Kidney epithelial cell (primary cell): ENCODE measurements around the gene KRTAP19-2. TPM values are rescaled to one million over a fixed set of nuclear protein-coding genes. Genes with fewer than 3 reads are reported as not detected.
A peak's percentile ranks its signal among the peaks of the same experiment; 100 is the strongest.
"Not testable (repeated sequence)": the region's sequence is repeated elsewhere in the genome, so short reads cannot be mapped to it uniquely, and the experiment has no call there.

ENCODE experiments used
- DNase-seq: peaks from one replicate; pipeline ENCODE4 v3.0.0-alpha.2; 2010; ENCODE audit warnings: low read depth
- H3K27me3 ChIP-seq: 2 replicates; pipeline ENCODE4 v1.6.0; 2011; ENCODE audit warnings: low read length; ENCODE audit not compliant: control insufficient read depth, insufficient read depth
- H3K36me3 ChIP-seq: 2 replicates; pipeline ENCODE4 v1.5.1; 2011; ENCODE audit warnings: low read length; ENCODE audit not compliant: control insufficient read depth, insufficient read depth
- H3K4me3 ChIP-seq: 2 replicates; pipeline ENCODE4 v1.5.1; 2011; ENCODE audit warnings: low read depth, mild to moderate bottlenecking, control low read depth, low read length
- total RNA-seq: library from RNA; depleted of rRNA; stranded (reverse); fragments of >200 nt; gene quantifications from 2 replicates; pipeline ENCODE4 v1.2.3, GENCODE V29; 2015
- TF ChIP-seq, protein P1 (sequence below): IDR thresholded peaks from 2 replicates; pipeline ENCODE4 v1.5.1; 2011; ENCODE audit warnings: mild to moderate bottlenecking, moderate library complexity, low read length, control low read depth, inconsistent platforms; ENCODE audit not compliant: insufficient read depth, poor library complexity, severe bottlenecking

KRTAP19-2 gene
- total RNA-seq = not detected in 2 replicates

- Histone ChIP-seq H3K27me3 (no peaks in the 10 kb centered on the region), H3K4me3 (no peak within 1 kb of the TSS), H3K36me3 (no peaks in the 10 kb centered on the region)
- DNase-seq = no peak
- TF ChIP-seq, protein P1, sequence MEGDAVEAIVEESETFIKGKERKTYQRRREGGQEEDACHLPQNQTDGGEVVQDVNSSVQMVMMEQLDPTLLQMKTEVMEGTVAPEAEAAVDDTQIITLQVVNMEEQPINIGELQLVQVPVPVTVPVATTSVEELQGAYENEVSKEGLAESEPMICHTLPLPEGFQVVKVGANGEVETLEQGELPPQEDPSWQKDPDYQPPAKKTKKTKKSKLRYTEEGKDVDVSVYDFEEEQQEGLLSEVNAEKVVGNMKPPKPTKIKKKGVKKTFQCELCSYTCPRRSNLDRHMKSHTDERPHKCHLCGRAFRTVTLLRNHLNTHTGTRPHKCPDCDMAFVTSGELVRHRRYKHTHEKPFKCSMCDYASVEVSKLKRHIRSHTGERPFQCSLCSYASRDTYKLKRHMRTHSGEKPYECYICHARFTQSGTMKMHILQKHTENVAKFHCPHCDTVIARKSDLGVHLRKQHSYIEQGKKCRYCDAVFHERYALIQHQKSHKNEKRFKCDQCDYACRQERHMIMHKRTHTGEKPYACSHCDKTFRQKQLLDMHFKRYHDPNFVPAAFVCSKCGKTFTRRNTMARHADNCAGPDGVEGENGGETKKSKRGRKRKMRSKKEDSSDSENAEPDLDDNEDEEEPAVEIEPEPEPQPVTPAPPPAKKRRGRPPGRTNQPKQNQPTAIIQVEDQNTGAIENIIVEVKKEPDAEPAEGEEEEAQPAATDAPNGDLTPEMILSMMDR = no peak
Observed at GRCh38 chr21:30487336-30487735, at the start of gene KRTAP19-2. TSS of gene KRTAP19-2 (minus strand) at chr21:30487436. CDS start at chr21:30487348, 88 bp downstream.

- H3K36me3 ChIP-seq = no peaks in the 10 kb centered on the region
- TF ChIP-seq, protein P1 = no peak
- no peak for DNase-seq
- H3K4me3 ChIP-seq = no peak overlapping the region
- H3K27me3 ChIP-seq = no peaks in the 10 kb centered on the region
Observed at GRCh38 chr21:30518876-30519275, 31.6 kb upstream of the KRTAP19-2 start.

DNA sequence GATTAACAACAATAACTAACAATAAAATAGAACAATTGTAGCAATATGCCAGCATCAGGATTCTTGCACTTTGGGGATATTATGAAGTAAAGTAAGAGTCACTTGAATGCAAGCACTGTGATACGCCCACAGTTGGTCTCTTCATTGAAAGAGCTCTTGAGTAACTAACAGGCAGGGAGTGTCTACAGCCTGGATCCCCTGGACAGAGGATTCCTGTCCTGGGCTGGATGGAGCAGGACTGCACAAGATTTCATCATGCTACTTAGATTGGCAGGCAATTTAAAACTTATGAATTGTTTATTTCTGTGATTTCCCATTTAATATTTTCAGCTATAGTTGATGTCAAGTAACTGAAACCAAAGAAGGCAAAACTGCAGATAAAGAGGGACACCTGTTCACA, 28.4 kb upstream of the KRTAP19-2 start:
- DNase-seq = no peak
- TF ChIP-seq, protein P1 = no peak
- H3K36me3 ChIP-seq = no peaks in the 10 kb centered on the region

DNA sequence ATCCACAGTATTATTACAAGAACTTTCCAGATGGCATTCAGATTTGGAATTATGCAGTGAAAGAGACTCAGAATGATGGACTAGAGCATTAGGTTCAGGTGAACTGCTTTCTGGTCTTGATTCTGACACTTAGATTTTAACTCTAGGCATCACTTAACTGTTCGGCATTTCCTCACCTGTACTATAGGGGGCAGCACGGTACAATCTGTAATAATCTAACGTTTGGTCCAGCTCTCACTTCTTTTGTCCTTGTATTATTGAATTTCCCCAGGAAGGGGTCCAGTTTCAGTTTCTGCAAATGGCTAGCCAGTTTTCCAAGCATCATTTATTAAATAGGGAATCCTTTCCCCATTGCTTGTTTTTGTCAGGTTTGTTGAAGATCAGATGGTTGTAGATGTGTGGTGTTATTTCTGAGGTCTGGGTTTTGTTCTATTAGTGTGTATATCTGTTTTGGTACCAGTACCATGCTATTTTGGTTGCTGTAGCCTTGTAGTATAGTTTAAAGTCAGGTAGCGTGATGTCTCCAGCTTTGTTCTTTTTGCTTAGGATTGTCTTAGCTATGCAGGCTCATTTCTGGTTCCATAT, 18.5 kb upstream of the KRTAP19-2 start:
- DNase-seq = not testable (repeated sequence)

More for the DNA sequence above, 28.4 kb upstream of the KRTAP19-2 start:
- Histone ChIP-seq H3K27me3 (no peaks in the 10 kb centered on the region), H3K4me3 (no peak overlapping the region)

DNA sequence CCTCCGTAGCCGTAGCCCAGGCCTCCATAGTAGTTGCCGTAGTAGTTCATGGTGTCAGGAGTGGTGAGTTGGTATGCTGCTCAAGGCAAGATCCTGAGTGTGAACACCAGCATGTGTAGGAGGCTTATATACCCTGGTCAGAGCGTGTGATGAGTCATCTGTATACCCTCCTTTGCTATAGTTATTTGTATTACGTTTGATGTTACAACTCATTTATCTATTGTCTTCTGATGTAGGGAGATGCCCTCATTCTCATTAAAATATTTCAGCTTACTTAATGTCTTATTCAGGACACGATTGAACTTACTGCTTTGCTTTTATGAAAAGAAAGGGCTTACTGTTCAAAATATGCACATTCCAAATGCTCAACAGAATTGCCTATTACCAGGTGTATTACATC, 14.8 kb upstream of the KRTAP19-2 start, which contains the start of gene KRTAP19-5:
Gene KRTAP19-5, minus strand, starts transcription at position 101 of the 400 bp plus-strand sequence. Its CDS starts 51 bp downstream, at position 50.
- TF ChIP-seq, protein P1 = no peak
- no peak for DNase-seq

More for the DNA sequence above, 18.5 kb upstream of the KRTAP19-2 start:
- not testable (repeated sequence) for H3K4me3 ChIP-seq, H3K36me3 ChIP-seq, H3K27me3 ChIP-seq
- TF ChIP-seq, protein P1 = peak; percentile 37

GRCh38 chr21:30497065-30497464, 9.8 kb upstream of the KRTAP19-2 start, which contains the start of gene KRTAP19-4:
TSS of gene KRTAP19-4 (minus strand) at chr21:30497165. CDS start at chr21:30497110, 55 bp downstream.
- TF ChIP-seq, protein P1 = no peak
- no peaks in the 10 kb centered on the region for H3K36me3 ChIP-seq

More for the DNA sequence above, 14.8 kb upstream of the KRTAP19-2 start, which contains the start of gene KRTAP19-5:
- H3K4me3 ChIP-seq = no peak within 1 kb of the TSS
- H3K36me3 ChIP-seq = no peaks in the 10 kb centered on the region
- H3K27me3 ChIP-seq = no peaks in the 10 kb centered on the region

More at GRCh38 chr21:30497065-30497464, 9.8 kb upstream of the KRTAP19-2 start, which contains the start of gene KRTAP19-4:
- Histone ChIP-seq H3K27me3 (no peaks in the 10 kb centered on the region), H3K4me3 (no peak within 1 kb of the TSS)
- DNase-seq = no peak
